Fibroblast of upper back skin (primary cell): ENCODE results near the gene DNAJC30.
A peak's percentile ranks its signal among the peaks of the same experiment; 100 is the strongest.

Experiments used
- DNase-seq: peaks from one replicate; pipeline ENCODE4 v3.0.0-alpha.2; 2013

The DNAJC30 gene

DNA sequence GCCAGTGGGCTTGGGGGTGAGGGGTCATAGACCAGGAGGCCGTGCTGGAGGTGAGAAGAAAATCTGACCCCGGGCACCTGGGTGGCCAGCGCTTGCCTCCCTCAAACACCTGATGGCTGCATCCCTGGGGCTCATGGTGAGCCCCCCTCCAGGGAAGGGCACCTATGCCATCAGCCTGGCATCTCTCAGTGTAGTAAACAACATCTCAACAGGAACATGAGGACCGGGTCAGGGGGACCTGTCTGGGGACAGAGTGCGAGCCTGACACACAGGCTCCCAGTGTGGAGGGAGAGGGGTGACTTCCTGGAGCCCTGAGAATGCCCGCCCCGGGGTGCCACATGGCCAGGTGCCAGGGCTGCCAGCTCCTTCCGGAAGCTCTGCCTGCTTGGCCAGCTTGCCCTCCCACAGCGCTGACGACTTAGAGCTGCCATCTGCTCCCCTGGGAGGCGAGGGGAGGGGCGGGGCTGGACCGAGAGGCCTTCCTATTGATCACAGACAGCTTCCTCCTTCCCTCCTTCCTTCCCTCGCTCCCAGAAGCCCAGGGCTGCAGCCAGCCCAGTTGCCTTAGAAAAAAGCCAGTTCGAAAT, 23.9 kb upstream of the DNAJC30 start:
- DNase-seq: peak; percentile 29

DNA sequence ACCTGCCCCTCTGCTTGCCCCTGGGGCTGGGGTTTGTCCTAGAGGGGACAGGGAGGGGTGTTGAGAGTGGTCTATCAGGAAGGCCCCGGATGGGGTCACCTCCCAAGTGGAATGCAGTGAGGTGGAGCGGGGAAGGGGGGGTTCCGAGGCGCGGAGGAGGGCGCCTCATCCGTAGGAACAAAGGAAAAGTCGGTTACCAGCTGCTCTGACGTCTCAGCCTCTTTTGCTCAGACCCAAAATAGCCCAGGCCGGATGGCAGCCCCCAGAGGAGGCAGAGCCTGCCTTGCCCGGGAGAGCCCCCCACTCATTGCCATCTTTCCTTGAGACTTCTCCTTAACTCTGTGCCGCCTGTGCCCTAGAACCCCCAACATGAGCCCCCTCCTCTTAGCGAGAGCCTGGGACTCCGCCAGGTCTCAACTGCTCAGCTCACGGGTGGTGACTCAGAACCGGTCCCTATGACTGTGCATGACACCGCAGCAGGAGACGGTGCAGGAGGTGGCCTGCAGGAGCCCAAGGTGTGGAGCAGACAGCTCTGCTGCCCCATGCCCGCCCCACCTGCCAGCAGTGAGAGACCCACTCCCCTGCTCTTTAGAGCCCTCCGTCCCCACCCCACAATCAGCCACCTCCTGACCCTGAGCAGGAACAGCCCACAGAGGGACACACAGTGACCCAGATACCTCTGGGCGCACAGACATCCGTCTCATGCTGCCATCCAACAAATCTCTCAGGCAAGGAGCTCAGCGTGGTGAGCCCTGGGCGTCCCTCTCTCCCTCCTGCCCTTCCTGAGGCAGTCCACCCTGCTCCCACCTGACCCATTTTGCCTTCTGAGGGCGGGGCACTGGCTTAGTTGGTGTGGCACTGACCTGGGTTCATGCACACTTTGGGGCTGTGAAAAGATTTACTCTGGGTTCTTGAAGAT, 23.1 kb upstream of the DNAJC30 start:
- DNase-seq: peak; percentile 41

DNA sequence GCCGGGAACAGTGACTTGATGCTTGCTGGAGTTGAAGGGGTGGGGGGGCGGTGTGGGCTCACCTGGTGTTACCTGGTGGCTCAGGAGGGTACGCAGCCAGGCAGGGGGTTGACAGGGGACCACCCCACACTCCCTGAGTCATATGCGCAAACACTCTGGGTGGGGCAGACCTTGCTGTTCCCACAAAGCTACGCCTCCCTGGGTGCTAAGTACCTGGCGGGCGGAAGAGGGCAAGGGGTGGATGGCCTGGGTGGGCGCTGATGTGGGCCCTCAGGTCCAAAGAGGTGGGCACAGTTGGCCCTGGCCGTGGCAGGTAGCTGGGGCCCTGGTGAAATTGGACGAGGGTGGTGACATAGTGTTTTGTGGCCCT, 22.3 kb upstream of the DNAJC30 start:
- no peak for DNase-seq

DNA sequence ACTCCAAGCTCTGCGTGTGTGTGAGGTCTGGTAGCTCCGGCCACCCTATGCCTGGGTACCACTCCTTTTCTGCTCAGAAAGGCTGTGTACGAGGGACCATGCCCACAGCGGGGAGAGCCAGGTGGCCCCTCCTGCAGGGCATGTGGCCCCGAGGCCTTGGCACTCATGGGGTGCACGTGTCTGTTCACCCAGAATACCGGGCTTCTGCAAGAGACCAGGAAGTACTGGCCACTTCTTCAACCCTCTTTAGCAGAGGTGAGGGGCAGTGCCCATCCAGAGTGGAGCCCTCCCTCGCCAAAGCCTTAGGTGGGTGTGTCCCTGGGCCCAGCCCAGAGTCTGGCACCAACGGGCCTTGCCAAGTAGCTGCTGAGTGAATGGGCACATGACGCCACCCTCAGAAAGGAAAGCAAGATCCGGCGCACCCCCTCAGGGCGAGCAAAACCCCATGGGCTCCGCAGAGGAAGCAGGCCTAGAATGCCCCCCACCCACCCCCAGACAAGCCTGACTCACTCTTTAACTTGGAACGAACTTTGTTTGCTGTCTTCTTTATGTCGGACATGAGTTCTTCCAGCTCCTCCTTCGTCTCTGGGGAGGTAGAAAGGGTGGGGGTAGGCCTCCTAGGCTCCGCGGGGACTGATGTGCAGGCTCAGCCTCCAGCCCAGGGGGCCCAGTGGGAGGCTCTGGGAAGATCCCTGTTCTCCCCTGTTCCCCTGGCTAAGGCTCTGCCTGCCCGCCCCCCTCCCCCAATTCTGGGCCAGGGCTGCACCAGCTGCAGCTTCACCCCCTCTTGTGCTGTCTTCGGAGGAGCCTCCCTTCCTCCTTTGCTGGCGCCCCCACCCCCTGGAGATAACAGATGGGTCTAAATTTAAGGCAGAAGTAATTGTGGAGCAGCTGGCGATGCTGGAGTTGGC, 21.6 kb upstream of the DNAJC30 start:
- DNase-seq: peak; percentile 87

DNA sequence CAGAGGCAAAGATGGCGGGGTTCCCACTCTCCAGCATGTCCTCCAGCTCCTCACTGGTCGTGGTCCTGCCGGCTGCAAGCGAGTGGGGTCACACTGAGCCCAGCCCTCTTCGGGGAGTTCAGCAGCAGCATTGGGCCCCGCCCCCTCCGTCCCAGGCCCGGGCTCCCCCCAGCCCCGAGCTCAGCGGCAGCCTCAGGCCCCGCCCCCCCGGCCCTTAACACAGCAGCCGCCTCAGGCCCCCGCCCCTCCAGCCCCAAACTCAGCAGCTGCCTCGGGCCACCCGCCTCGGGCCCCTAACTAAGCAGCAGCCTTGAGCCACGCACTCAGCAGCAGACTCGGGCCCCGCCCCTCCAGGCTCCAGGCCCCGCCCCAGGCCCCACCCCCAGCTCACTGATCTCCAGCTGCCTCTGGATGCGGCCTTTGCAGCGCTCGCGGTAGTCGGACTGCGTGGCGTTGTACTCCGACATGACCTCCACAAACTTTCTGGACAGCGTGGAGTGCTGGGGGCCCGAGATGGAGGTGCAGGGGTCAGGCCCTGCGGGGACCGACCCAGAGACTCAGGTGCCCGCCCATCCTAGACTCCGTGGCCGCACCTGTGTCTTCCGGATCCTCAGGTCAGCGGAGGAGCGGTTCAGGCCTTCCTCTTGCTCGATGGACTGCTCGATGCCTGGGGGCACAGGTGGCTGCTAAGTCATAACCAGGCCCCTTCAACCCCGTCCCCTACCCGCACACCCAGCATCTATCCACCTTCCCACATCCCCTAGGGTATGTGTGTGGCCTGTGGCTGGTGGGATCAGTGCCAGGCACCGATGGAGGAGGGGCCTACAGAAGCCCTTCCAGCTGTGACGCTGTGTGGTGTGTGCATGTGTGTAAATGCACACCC, 20.7 kb upstream of the DNAJC30 start:
- DNase-seq: peak; percentile 70

DNA sequence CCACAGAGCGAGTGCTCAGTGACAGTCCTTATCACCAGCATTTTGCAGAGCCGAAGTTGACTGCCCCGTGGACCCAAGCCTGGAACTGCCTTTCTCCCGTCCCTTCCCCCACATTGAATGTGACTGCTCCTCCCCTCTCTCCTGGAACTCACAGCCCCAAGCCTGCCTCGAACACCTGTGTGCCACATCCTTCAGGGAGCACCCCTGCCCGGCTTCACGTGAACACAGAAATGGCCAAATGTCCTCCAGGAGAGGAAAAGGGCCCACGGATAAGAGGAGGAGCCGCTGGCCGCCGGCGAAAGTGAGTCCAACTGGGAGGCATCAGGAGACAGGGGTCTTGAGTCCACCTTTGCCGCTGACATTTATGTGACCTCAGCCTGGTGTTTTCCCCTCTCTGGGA, 20.0 kb upstream of the DNAJC30 start:
- DNase-seq: no peak

DNA sequence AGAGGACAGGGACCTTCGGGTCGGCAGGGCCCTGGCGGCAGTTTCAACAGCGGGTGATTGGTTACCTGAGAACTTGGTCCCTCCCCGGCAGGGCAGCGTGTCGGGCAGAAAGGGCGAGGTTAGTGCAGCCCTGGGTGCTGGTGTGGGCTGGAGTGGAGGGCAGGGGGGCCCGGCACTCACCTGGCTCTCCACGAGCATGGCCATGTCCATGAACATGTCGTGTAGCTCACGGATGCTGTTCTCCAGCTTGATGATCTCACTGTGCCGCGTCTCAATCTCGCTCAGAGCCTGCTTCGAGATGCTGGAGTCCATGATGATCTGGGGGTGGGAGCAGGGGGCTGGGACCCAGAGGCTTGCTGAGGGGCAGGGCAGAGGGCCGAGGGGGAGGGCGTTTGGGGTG, 19.4 kb upstream of the DNAJC30 start:
- DNase-seq: no peak

DNA sequence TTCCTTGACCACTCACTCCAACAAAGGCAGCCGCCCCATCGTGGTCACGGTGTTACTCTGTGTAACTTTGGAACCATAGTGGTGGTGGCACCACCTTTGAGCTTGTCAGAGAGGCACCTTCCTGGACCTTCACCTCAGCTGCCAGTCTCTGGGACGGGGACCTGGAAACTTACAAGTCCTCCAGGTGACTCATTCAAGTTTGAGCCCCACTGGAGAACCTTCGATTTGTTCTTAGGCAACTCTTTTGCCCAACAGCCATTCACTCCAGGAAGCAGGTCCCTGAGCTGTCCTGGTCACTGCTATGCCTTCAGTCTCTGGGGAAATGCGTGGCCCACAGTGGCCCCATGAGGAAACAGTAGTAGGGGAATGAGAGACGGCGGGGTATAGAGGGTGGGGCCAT, 19.0 kb upstream of the DNAJC30 start:
- no peak for DNase-seq

DNA sequence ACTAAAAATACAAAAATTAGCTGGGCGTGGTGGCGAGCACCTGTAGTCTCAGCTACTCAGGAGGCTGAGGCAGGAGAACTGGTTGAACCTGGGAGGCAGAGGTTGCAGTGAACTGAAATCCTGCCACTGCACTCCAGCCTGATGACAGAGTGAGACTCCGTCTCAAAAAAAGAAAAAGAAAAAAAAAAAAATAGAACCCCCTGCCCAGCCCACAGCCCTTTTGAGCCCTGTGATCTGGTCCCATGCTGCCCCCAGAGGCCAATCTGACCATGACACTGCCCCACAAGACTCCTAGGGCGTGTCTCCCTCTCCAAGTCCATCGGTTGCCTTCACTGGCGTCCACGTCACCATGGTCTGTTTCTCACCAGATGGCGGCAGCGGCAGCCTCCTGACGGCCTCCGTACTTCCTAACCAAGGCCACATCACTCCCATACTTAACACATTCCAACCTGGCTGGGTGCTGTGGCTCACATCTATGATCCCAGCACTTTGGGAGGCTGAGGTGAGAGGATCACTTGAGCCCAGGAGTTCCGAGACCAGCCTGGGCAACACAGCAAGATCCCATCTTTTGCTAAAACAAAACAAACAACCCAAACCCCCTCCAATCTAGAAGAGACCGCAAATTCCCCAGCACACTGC, 18.2 kb upstream of the DNAJC30 start:
- peak; percentile 70 for DNase-seq

DNA sequence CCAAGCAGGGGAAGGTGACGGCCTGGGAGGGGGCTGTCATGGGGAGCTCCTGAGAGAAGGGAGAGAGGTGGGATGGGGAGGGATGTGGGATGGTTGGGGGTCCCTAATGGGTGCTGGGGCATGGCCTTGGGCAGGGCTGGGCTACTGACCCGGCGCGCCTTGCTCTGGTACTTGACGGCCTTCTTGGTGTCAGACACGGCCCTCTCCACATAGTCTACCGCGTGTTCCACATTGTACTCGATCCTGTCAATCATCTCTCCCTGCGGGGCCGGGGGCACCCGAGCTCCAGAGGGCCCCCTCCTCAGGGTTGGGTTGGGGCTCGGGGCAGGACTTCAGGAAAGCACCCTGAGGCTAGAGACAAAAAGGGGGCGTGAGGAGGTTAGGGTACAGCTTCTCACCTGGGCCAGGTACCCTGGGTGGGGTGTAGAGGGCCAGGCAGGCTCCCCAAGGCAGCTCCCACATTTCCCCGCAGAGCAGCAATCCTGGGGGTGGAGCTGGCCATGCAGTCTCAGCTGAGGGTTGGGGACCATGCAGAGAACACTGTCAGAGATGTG, 17.4 kb upstream of the DNAJC30 start:
- no peak for DNase-seq

DNA sequence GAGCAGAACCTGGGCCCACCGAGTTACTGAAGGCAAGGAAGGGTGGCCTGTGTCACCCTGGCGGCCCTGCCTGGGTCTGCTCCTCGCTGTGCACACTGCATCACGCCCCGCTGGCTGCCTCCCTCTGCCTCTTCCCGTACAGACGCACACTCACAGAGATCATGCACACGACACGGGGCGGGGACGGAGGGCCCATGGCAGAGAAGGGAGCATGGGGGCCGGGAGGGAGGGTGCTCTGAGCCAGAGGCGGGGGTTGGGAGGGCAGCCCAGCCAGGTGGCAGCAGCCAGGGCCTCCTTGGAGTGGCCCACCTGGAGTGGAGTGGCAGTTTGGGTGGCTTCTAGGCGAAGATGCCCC, 16.8 kb upstream of the DNAJC30 start:
- DNase-seq: no peak

DNA sequence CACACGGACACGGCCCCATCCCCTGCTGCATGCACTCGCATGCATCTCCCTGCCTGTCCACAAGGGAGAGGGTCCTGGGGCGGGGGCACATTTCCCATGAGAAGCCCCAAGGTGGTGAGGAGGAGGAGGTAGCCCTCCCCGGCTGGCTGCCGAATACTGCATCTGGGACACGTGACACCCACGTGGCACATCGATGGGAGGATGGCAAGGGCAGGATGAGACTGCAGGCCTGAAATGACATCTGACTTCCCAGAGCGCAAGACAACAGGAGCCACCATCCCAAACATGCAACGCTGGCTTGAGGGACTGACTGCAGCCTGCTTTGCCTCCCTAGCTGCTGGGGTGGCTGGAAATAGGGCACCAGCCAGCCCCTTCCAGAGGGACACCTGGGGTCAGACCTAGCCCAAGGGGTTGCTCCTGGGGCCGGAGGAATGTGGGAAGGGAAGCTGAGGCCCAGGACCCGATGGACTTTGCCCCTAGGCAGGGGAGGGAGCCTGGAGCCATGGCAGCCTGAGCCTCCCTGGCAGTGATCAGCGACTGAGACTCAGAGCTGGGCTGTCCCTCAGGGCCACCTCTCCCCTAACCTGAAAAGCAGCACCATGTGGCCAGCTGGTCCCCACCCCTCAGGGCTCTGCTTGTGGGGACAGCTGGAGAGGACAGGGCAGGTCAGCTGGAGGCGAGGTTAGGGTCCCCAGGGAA, 16.3 kb upstream of the DNAJC30 start:
- DNase-seq: no peak

DNA sequence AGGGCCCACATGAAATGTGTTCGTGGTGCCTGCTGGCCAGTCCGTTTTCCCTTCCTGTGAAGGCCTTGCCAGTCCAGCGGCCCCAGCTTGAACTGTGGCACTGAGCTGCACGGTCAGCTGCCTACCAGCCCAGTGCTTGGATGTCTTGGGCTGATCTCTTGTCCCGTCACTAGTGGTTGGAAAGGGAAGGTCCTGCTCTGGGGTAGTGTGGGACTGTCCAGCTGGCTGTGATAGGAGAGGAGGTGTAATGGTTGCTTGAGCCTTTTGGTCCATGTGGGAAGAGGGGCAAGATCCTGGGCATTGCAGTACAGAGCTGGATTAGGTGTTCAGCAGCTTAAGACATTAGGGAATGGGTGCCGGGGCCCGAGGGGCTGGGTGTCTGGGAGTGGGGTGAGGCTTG, 15.2 kb upstream of the DNAJC30 start:
- no peak for DNase-seq

DNA sequence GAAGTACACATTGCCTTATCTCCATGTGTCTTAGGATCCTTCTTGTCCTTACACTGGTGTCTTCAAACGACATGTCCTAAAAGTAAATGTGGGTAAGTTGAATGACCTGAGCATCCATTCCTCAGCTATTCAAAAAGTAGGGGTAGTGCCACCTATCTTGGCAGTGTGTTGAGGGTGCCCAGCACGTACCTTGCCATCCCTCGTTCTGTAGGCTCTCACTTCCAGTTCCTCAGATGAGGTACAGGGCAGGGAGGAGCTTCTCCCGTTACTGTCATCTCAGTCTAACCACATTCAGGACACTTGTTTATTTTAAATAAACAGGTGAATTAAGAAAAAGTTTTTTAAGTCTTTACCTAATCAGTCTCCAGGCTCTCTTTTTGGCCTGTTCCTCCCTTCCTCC, 13.1 kb upstream of the DNAJC30 start:
- DNase-seq: no peak

DNA sequence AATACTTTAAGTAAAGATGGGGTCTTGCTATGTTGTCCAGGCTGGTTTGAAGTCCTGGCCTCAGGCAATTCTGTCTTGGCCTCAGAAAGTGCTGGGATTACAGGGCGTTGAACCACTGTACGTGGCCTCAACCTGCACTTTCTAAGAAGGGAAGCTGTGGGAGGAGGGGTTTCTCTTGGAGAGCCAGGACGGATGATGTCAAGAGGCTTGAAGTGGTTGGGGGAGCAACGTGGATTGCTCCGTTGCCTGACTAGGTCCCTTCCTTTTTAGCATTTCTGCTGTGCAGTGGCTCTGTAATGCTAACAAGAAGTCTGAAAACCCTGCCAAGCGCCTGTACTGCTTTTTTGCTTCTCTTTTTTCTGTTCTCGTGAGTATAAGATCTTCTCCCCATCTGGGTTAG, 7.4 kb upstream of the DNAJC30 start:
- no peak for DNase-seq

DNA sequence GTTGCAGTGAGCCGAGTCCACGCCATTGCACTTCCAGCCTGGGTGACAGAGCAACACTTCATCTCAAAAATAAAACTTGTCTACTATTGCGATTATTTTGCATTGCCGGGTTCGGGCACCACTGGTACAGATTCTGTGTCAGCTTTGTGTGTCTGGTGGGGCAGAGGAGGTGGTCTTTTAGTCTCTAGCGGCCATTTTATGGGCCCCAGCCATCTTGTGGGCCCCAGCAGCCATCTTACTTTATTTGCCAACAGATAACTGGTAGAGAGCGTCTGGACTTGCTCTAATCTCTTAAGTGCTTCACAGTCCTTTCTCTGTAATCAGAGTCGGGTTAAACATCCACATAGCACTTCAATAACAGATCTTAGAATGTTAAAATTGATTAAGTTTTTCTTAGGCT, 5.0 kb upstream of the DNAJC30 start:
- no peak for DNase-seq

DNA sequence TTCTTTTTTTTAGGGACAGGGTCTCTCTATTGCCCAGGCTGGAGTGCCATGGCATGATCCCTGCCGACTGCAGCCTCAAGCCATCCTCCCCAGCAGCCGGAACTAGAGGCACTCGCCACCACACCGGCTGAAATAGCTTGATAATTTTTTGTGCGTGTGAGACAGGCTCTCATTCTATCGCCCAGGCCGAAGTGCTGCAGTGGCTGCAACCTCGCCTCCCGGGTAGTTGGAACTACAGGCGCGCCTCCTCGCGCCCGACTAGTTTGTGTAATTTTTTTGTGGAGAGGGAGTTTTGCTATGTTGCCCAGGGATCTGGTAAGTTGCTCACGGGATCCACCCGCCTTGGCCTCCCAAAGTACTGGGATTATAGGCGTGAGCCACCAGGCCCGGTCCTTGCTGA, 2.1 kb upstream of the DNAJC30 start:
- no peak for DNase-seq

DNA sequence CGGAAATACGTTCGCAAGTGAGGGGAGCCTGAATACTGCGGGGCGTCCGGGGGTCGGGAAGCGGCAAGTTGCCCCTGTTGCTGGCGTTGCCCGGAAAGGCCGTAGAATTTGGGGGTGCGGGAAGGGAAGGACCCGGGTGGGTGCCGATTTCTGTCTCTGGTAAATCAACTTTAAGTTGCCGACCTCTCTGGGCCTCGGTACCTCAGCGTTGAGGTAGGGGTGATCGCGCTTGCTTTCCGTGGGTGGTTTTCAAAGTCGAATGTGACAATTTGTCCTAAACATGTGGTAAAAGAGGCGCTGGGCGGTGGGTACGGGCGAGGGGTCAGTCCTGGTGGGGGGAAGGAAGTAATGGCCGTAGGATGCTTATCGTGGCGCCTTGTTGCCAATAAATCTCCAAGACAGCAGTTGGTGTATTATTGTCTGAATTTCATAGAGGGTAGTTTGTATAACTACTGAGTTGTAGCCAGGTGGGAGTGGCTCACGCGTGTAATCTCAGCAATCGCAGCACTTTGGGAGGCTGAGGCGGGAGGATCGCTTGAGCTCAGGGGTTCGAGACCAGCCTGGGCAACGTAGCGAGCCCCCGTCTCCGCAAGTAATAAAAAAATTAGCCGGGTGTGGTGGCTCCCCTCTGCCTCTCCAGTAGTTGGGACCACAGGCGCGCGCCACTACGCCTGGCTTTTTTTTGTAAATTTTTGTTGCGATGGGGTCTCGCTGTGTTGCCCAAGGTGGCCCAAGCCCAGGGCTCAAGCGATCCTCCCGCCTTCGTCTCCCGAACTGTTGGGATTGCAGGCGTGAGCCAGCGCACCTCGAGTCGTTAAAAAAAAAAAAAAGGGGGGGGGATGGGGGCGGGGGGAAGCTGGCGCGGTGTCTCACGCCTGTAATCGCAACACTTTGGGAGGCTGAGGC, 788 bp upstream of the DNAJC30 start:
- no peak for DNase-seq

DNA sequence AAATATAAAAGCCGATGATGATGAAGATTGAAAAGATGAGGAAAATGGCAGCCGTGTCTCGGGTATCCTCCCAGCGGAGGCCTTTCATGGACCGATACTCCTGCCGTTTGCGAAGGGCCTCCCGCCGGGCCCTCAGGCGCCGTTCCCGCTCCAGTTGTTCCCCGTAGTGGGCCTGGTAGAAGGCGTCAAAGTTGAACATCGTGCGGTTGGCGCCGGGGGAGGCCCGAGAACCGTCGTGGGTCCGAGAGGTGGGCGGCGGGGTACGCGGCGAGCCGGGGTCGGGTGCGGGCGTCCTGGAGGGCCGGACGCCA, 553 bp downstream of the DNAJC30 start:
- no peak for DNase-seq

DNA sequence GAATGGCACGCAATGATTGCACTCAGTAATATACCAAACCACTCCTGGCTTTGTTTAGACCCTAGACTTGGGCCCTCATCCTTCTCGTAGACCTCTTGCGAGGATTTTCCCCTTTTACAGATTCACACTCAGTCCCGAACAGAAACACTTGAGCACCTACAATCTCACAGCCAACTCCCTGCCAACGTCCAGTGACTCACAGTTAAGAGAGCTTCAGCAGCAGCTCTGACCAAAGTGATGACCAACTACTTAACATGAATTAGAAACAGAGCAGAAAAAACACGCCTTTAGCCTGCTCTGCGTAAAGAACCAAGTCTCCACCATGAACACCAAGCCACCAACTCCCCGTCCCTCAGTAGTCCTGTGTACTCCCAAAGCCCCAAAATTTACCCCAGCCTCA, 2.2 kb downstream of the DNAJC30 start:
- no peak for DNase-seq
